Tibial nerve (tissue), 4 donors: Measurements from ENCODE around the gene RAD9A.

Source experiments
- CTCF ChIP-seq, 5 experiments: fragments of 200-600 bp in 3 of 5; fragments of 450-650 bp in 2 of 5; sonication (generic) in 3 of 5; IDR thresholded peaks; one replicate each; pipeline ENCODE4 v1.5.1; 2016 to 2019; ENCODE audit warnings: antibody characterized with exemption in 5 of 5, mild to moderate bottlenecking in 3 of 5, moderate library complexity in 2 of 5
- EP300 ChIP-seq, 2 donors: sonication (generic); formaldehyde crosslinking; IDR thresholded peaks; one replicate each; pipeline ENCODE4 v1.6.1; 2017; ENCODE audit warnings: antibody characterized with exemption in 2 of 2, mild to moderate bottlenecking in 1 of 2

GRCh38 chr11:67372321-67372992 lies 19.3 kb upstream of the RAD9A start:
- TF ChIP-seq CTCF (IDR thresholded peaks at IDR 0.05): no peak
- no peak for TF ChIP-seq EP300 (IDR thresholded peaks at IDR 0.05)
